Measurements from ENCODE around the gene KLHL29. TPM values are rescaled to one million over a fixed set of nuclear protein-coding genes. Genes with fewer than 3 reads are reported as not detected.

Gene KLHL29
- total RNA-seq, 1 donor from 2014 or later, result 5.0 TPM

GRCh38 chr2:23452853-23453420 is 68.0 kb downstream of the KLHL29 start:
- TF ChIP-seq CTCF (IDR thresholded peaks at IDR 0.05), result no peak
- peak; percentile 44 for DNase-seq (ENCODE audit: extremely low spot score, unreplicated experiment)
- no peaks in the 10 kb centered on the region for H3K36me3 Mint-ChIP-seq (ENCODE audit: unreplicated experiment)
- peaks cover 4% of the 10 kb centered on the region for H3K27me3 Mint-ChIP-seq (ENCODE audit: unreplicated experiment)
- no peaks in the 10 kb centered on the region for H3K9me3 Mint-ChIP-seq (ENCODE audit: unreplicated experiment)
- peak overlapping the region; percentile 34 for H3K27ac Mint-ChIP-seq (ENCODE audit: unreplicated experiment)
- no peak overlapping the region for H3K4me3 Mint-ChIP-seq (ENCODE audit: unreplicated experiment)
- H3K4me1 Mint-ChIP-seq (ENCODE audit: unreplicated experiment), result peaks cover 17% of the 10 kb centered on the region

- no peak overlapping the region for H3K4me3 Mint-ChIP-seq (ENCODE audit: unreplicated experiment)
- no peak for TF ChIP-seq CTCF (IDR thresholded peaks at IDR 0.05)
Observed at GRCh38 chr2:23453432-23453831, 68.5 kb downstream of the KLHL29 start.

GRCh38 chr2:23453836-23454460 is 69.0 kb downstream of the KLHL29 start:
- Mint-ChIP-seq H3K27ac (ENCODE audit: unreplicated experiment) (no peak overlapping the region), H3K36me3 (ENCODE audit: unreplicated experiment) (no peaks in the 10 kb centered on the region), H3K27me3 (ENCODE audit: unreplicated experiment) (peaks cover 4% of the 10 kb centered on the region), H3K9me3 (ENCODE audit: unreplicated experiment) (no peaks in the 10 kb centered on the region), H3K4me1 (ENCODE audit: unreplicated experiment) (peaks cover 17% of the 10 kb centered on the region), H3K4me3 (ENCODE audit: unreplicated experiment) (no peak overlapping the region)
- no peak for TF ChIP-seq CTCF (IDR thresholded peaks at IDR 0.05)
- no peak for DNase-seq (ENCODE audit: extremely low spot score, unreplicated experiment)

More at GRCh38 chr2:23453432-23453831, 68.5 kb downstream of the KLHL29 start:
- Mint-ChIP-seq H3K27ac (ENCODE audit: unreplicated experiment) (no peak overlapping the region), H3K4me1 (ENCODE audit: unreplicated experiment) (peaks cover 17% of the 10 kb centered on the region), H3K36me3 (ENCODE audit: unreplicated experiment) (no peaks in the 10 kb centered on the region), H3K9me3 (ENCODE audit: unreplicated experiment) (no peaks in the 10 kb centered on the region), H3K27me3 (ENCODE audit: unreplicated experiment) (peaks cover 4% of the 10 kb centered on the region)
- DNase-seq (ENCODE audit: extremely low spot score, unreplicated experiment), result peak; percentile 44

GRCh38 chr2:23454501-23455120 is 69.6 kb downstream of the KLHL29 start:
- no peaks in the 10 kb centered on the region for H3K36me3 Mint-ChIP-seq (ENCODE audit: unreplicated experiment)
- peaks cover 17% of the 10 kb centered on the region for H3K4me1 Mint-ChIP-seq (ENCODE audit: unreplicated experiment)
- no peak overlapping the region for H3K27ac Mint-ChIP-seq (ENCODE audit: unreplicated experiment)

More at GRCh38 chr2:23454501-23455120, 69.6 kb downstream of the KLHL29 start:
- Mint-ChIP-seq H3K27me3 (ENCODE audit: unreplicated experiment) (peaks cover 4% of the 10 kb centered on the region), H3K4me3 (ENCODE audit: unreplicated experiment) (no peak overlapping the region), H3K9me3 (ENCODE audit: unreplicated experiment) (no peaks in the 10 kb centered on the region)
- DNase-seq (ENCODE audit: extremely low spot score, unreplicated experiment), result peak; percentile 25
- no peak for TF ChIP-seq CTCF (IDR thresholded peaks at IDR 0.05)
